HG03175 (cell line): Measurements from ENCODE around the gene RPL39L.
A peak's percentile ranks its signal among the peaks of the same experiment; 100 is the strongest.
"Not testable (repeated sequence)": the region's sequence is repeated elsewhere in the genome, so short reads cannot be mapped to it uniquely, and the experiment has no call there.

Experiments
- ATAC-seq: cut with Tn5 transposase; IDR thresholded peaks from one replicate; pipeline ENCODE4 v1.9.1; 2021; ENCODE audit warnings: mild to moderate bottlenecking, moderate library complexity; ENCODE audit not compliant: unreplicated experiment

Gene RPL39L

GRCh38 chr3:187139126-187139894 lies at the start of gene RPL39L:
Gene RPL39L (minus strand): TSS chr3:187139496. CDS start chr3:187121300, 18,196 bp downstream.
- peak; percentile 97 for ATAC-seq

DNA sequence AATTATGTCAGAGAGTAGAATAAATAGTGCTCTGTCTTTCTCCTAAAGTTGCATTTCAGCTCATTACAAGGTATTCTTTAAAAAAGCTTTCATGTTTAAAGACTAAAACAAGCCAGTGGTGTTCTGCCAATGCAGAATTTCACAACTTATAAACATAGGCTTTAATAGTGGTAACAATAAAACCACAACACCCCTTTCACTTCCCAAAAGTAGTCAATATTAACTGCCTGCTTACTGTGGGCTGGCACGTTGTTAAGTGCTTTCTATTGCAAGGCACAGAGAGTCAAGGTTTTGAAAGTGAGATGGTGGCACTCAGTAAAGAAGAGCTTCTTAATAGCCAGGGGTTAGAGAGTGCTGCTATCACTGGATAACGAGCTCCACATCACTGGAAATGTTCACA lies 49.6 kb upstream of the RPL39L start:
- ATAC-seq, result peak; percentile 53

- ATAC-seq, result no peak
Observed at GRCh38 chr3:187186801-187187421, 47.6 kb upstream of the RPL39L start.

DNA sequence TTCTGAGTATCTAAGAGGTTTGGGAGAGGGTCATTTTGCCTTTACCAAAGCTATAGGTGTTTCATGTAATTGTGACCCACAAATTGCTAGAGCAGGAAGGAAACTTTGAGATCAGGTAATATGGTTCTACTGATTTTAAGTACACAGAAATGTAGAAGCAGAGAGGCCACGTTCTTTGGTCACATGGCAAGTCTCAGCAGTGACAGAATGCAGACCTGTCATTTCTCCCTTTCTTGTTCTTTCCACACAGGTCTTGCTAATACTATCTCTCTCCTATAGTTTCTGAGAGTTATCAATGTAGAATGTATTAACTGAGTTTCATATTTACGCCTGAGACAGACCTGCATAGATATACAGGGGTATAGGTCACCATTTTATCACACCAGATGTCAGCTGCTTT lies 47.1 kb upstream of the RPL39L start:
- ATAC-seq, result no peak

DNA sequence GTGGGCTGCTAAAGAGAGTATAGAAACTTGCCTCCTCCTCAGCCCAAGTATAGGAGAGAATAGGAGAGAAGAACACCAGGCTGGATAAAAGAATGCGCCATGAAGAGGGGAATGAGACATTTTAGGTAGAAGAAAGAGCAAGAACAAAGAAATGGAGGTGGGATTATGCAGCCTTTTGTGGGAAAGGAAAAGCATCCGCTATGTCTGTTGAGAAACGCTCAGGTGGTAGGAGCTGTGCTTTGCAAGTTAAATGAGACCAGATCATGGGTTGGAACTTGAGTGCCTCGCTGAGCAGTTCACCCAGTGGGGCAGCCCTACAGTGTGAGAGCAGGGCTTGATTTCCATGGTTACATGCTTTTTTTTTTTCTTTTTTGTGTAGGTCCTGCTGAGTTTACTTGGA lies 46.5 kb upstream of the RPL39L start:
- no peak for ATAC-seq

- no peak for ATAC-seq
Observed at GRCh38 chr3:187183903-187184302, 44.6 kb upstream of the RPL39L start.

DNA sequence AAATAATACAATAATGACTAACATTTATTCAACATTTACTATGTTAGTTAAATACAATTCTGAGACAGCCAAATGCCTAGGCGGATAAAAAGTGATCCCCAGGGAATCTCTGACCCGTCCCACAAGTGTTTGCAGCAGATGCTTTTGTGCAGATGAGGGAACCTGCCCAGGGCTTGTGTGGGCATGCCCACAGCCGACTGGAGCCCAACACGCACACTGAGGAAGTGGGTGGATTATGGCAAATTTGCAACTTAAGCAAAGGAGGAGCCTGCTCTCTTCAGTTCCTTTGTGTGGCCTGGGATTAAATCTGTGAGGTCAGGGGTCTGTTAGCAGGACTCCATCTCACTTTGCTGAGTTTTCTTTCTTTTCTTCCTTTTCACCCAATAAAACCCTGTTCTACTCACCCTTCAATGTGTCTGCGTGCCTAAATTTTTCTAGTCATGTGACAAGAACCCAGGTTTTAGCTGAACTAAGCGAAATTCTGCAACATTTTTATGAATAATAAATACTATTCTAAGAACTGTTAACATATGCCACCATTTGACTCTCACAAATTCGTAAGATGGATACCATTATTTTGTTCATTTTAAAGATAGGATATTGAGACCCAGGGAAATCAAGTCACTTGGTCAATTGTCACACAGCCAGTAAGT lies 44.0 kb upstream of the RPL39L start:
- ATAC-seq, result no peak

GRCh38 chr3:187181454-187182170 lies 42.3 kb upstream of the RPL39L start:
- no peak for ATAC-seq

DNA sequence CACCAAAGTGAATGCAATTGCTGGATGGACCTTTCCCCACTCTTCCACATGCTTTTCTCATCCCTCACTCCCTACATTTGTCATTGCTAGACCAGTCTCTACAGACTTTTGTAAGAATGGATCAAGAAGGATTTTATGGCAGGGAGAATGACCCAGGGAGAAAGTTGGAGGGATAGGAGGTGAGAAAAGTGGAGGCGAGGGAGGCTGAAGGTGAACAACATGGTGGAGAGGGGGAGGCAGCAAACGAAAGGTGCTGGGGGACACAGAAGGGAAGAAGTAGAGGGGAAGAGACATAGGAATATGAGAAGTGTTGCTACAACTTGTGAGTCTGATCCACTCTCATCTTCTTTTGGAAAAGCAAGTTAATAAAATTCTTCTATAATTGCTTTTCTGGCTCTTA lies 33.6 kb upstream of the RPL39L start:
- no peak for ATAC-seq

- ATAC-seq, result not testable (repeated sequence)
Observed at GRCh38 chr3:187170911-187171310, 31.6 kb upstream of the RPL39L start.

GRCh38 chr3:187169231-187169960 lies 30.1 kb upstream of the RPL39L start:
- no peak for ATAC-seq

- ATAC-seq, result no peak
Observed at GRCh38 chr3:187167777-187168176, 28.5 kb upstream of the RPL39L start.

GRCh38 chr3:187166750-187167149 lies 27.5 kb upstream of the RPL39L start:
- no peak for ATAC-seq

GRCh38 chr3:187165144-187165543 lies 25.8 kb upstream of the RPL39L start:
- ATAC-seq, result no peak

DNA sequence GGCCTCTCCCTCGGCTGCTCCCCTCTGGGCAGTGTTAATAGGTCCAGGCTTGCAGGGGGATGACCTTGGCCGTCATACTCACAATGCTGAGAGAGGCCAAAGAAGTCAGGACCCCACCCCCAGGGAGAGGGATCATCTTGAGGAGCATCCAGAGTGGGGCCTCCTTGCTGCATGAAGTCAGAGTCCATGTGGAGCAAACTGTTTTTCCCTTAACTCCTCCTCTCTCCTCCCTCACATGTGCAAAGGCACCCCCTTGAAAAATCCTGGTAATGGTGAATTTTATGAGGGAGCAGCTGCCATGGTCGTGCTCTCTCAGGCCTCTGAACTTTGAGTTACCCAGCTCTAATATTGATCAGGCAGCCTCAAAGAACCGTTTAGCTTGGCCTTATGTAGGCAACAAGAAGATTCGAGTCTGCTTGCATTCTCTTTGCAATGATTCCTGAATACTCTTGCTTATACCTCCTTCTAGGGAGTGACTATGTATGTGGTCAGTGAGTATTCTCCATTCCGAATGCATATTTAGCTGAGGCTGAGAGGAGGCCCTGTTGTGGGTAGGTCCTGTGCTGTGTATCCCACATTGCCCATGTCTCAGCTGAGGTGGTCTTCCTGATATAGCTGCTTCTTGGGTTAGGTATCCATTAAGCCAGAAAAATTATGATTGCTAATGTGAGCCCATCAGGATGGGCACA lies 23.1 kb upstream of the RPL39L start:
- ATAC-seq, result no peak

DNA sequence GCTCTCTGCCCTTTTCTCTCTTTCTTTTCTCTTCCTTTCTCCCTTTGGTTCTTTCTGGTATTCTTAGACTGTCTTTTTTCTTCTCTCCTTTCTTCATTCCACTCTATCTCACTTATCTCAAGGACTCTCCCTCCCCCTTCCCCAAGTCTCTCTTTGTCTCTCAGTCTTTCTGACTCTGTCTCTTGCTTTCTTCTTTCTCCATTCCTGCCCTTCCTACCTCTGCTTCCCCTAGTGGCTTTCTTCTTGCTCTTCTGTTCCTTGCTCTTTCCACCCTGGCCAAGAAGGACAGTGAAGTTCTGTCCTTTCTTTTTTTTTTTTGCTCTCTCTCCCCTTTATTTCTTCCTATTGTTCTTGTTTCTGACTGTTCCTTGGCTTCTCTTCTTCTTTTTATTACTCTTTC lies 22.3 kb upstream of the RPL39L start:
- no peak for ATAC-seq

- ATAC-seq, result no peak
Observed at GRCh38 chr3:187150599-187150998, 11.3 kb upstream of the RPL39L start.

- no peak for ATAC-seq
Observed at GRCh38 chr3:187150186-187150585, 10.9 kb upstream of the RPL39L start.

GRCh38 chr3:187146389-187146788 lies 7.1 kb upstream of the RPL39L start:
- ATAC-seq, result no peak
